Measurements from ENCODE around the gene ICAM5.

Gene ICAM5

GRCh38 chr19:10291554-10292205 is 1.9 kb downstream of the ICAM5 start:
- DNase-seq (ENCODE audit: low spot score), result no peak

DNA sequence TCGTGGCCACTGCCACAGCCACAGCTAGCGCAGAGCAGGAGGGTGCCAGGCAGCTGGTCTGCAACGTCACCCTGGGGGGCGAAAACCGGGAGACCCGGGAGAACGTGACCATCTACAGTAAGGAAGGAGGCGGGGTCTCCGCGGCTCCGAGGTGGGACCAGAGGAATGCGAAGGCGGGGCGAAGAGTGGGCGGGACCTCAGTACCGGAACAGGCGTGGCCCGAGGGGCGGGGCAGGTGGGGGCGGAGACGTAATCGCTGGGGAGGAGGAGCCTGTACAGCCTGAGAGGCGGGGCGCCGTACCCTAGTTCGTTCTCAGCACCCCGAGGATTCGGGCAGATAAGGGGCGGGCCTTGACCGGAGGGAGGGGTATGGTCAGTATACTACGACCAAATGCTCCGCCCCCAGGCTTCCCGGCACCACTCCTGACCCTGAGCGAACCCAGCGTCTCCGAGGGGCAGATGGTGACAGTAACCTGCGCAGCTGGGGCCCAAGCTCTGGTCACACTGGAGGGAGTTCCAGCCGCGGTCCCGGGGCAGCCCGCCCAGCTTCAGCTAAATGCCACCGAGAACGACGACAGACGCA is 2.5 kb downstream of the ICAM5 start:
- DNase-seq (ENCODE audit: low spot score), result peak; percentile 66

GRCh38 chr19:10292789-10293636 is 3.3 kb downstream of the ICAM5 start:
- no peak for DNase-seq (ENCODE audit: low spot score)

DNA sequence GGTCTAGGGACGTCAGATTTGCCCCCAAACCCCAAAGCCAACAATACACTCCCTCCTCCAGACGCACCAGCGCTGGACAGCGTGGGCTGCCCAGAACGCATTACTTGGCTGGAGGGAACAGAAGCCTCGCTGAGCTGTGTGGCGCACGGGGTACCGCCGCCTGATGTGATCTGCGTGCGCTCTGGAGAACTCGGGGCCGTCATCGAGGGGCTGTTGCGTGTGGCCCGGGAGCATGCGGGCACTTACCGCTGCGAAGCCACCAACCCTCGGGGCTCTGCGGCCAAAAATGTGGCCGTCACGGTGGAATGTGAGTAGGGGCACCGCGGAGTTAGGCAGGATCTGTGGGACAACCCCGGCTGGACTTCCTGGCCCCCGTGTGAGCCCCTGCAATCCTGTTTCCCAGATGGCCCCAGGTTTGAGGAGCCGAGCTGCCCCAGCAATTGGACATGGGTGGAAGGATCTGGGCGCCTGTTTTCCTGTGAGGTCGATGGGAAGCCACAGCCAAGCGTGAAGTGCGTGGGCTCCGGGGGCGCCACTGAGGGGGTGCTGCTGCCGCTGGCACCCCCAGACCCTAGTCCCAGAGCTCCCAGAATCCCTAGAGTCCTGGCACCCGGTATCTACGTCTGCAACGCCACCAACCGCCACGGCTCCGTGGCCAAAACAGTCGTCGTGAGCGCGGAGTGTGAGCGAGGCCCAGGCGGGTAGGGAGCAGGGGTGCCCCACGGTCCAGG is 4.0 kb downstream of the ICAM5 start:
- no peak for DNase-seq (ENCODE audit: low spot score)

GRCh38 chr19:10294368-10294697 is 4.6 kb downstream of the ICAM5 start:
- DNase-seq (ENCODE audit: low spot score), result no peak

- DNase-seq (ENCODE audit: low spot score), result no peak
Measured at GRCh38 chr19:10295305-10295846, 5.6 kb downstream of the ICAM5 start.

DNA sequence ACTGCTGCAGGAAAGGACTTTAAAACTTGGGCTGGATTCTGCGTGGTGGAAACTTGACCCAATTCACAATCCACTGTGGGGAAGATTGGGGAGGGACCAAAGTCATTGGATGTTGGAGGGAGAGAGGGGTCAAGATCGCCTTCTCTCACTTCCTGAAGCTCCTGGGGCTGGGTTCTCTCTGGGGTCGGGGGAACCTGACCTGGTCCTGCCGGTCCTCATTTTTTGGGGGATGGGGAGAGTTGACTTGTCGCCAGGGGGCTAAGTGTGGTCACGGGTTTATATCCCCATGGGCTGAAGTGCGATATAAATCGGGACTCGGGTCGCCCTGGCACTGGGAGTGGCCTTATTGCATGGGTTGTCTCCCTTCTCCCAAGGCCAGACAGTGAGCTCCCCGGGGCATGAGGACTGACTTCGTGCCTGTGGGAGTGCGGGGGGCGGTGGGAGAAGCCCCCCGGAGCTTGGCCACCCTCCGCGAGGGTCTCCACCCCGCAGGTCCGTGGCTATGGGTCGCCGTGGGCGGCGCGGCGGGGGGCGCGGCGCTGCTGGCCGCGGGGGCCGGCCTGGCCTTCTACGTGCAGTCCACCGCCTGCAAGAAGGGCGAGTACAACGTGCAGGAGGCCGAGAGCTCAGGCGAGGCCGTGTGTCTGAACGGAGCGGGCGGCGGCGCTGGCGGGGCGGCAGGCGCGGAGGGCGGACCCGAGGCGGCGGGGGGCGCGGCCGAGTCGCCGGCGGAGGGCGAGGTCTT is 6.3 kb downstream of the ICAM5 start:
- DNase-seq (ENCODE audit: low spot score), result no peak

DNA sequence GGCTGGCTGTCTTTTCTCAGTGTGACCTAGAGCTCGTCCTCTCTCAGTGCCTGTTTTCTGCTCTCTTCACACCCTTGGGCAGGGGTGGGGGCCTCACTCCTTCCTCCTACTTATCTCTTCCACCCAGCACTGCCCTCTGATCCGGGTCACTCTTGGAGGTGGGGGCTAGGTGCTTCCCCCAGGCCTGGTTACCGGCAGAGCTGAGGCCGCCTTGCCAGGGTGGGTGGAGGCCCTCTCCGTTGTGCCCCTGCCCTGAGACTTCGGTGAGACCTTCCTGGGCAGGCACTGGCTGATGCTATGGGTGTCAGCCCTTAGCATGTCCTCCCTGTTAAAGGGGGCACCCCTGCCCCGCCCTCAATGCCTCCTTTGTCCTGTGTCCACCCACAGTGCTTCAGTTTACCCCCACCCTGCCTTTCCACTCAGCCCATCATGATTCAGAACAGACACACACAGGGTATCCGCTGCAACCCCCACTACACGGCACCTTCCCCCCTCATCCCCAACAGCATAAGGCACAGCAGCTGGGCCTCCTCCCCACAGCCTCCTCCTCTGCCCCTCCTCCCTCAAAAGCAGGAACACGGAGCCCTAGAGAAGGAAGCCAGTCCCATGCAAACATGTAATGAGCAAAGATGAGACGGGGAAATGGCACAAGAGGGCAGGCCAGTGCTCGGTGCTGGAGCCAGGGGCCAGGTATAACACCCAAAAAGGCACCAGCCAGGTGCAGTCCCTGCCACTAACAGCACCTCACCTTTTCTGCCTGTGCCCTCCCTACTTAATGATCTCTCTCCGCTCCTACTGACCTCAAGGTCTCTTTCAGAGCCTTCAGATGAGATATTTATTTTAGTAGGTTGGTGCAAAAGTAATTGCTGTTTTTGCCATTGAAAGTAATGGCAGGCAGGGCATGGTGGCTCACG is 10.1 kb downstream of the ICAM5 start:
- no peak for DNase-seq (ENCODE audit: low spot score)

GRCh38 chr19:10305139-10305806 is 15.5 kb downstream of the ICAM5 start:
- DNase-seq (ENCODE audit: low spot score), result peak; percentile 50

GRCh38 chr19:10306327-10306726 is 16.6 kb downstream of the ICAM5 start:
- no peak for DNase-seq (ENCODE audit: low spot score)

DNA sequence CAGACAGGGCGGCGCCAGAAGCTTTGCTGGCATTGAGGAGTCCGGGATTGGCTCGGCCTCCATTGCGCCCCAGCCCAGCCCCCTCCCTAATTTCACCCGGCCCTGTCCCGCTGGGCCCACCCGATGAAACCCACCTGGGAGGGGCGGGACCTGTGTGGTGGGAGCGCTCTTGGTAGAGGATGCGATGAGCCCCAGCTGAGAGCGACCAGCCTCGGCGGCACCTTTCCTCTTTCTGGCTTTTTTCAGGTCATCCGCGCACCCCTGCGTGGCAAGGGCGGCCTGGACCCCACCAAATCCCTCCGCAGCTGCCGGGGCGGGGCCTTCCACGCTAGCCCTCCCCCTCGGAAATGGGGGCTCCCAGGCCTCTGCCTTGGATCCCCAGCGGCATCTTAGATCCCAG is 19.7 kb downstream of the ICAM5 start, which contains the start of gene ZGLP1:
Gene ZGLP1, minus strand, starts transcription at position 393 of the 400 bp plus-strand sequence.
- no peak for DNase-seq (ENCODE audit: low spot score)

DNA sequence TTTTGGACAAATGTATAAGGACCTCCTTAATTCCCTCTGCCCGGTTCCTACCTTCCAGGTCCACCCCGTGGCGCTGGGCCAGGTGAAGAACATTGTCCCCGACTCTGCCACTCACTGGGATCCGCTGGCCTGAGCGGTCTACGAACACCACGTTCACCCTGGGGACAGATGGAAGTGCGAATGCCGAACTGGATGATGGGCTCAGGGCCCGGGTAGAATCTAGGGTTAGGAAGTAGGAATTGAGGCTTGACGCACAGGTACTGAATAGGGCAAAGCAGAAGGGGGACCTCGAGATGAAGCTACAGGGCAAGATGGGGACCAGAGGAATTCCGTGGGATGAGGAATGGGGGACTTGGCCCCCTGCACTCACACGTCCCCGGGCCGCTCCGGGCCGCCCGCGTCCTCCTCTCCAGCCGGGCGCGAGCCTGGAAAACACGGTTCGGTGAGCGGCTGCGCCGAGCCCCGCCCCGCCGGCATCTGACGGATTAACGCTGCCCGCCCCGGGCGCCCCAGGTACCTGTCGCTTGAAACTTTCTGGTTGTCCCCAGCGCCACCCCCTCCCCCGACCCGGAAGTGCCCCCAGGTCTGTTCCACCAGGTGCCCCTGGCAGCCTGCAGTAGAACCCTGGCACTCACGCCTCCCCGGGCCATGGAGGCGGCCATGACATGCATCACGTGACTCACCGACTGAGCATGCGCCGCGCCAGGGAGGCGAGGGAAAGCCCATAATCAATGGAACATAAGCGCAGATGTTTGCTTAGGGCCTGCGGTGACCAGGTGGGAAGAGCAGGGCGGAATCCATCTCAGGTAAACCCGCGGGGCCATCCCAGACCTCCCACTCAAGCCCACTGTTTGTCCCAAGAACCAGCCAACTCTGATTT is 25.8 kb downstream of the ICAM5 start, which contains the start of gene FDX2:
Gene FDX2, minus strand, starts transcription at position 681 of the 880 bp plus-strand sequence. Its CDS starts 19 bp downstream, at position 662.
- DNase-seq (ENCODE audit: low spot score), result peak; percentile 96

DNA sequence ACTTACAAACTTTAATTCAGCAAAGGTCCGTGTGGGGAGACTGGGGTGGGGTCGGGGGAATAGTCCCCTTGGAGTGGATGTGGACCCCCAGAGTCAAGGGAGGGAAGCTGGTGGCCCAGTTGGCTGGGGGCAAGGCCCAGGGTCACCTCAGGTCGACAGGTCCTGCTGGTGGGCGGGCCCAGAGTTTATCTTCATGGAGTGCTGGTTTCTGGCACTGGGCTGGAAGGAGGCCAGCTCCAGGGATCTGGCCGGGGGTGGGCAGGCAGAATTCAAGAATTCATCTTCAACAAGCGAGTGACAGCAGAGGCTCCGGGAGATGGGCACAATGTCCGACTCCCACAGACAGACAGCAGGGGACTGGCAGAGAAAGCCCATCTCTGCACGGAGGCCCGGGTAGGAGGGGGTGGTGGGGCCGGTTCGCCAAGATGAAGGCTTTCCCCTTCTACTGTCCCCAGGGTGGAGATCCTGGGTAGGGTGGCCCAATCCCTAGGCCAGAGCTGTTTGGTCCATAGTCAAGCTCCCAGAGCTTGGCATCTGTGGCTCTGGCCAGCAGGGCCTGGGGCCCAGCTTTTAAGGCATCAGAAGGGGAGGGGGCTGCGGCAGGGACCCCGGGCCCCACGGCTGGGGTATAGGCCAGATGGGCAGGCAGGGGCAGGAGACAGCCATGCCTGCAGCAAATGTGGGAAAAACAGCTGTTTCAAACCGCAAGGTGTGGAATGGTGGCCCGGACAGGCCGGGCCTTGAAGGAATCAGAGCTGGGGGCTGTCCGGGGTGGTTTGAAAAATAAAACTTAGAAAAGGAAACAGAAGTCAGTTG is 26.7 kb downstream of the ICAM5 start:
- DNase-seq (ENCODE audit: low spot score), result no peak

GRCh38 chr19:10317045-10317856 is 27.5 kb downstream of the ICAM5 start:
- DNase-seq (ENCODE audit: low spot score), result no peak

- DNase-seq (ENCODE audit: low spot score), result no peak
Measured at GRCh38 chr19:10317857-10318462, 28.2 kb downstream of the ICAM5 start.
